GM06990 (cell line): Measurements from ENCODE around the gene CAPS.
"Not testable (repeated sequence)": the region's sequence is repeated elsewhere in the genome, so short reads cannot be mapped to it uniquely, and the experiment has no call there.

Source experiments
- DNase-seq: peaks from one replicate; pipeline ENCODE4 v3.0.0-alpha.2; 2011; ENCODE audit not compliant: insufficient read length; ENCODE audit errors: extremely low read depth
- H3K27me3 ChIP-seq: replicated peaks from 2 replicates; pipeline ENCODE4 v1.6.0; 2011; ENCODE audit warnings: low read length; ENCODE audit not compliant: control insufficient read depth, insufficient read depth
- H3K36me3 ChIP-seq: 2 replicates; pipeline ENCODE4 v1.5.1; 2011; ENCODE audit warnings: low read length; ENCODE audit not compliant: control insufficient read depth, insufficient read depth
- H3K4me3 ChIP-seq: replicated peaks from 2 replicates; pipeline ENCODE4 v1.5.1; 2011; ENCODE audit warnings: low read depth, mild to moderate bottlenecking, control low read depth, low read length
- CTCF ChIP-seq: IDR thresholded peaks from 2 replicates; pipeline ENCODE4 v1.5.1; 2011; ENCODE audit warnings: low read length, control low read depth, mild to moderate bottlenecking, inconsistent platforms; ENCODE audit not compliant: insufficient read depth, poor library complexity, severe bottlenecking

The CAPS gene

GRCh38 chr19:5873617-5874199 is 40.3 kb upstream of the CAPS start:
- Histone ChIP-seq H3K4me3 (no peak overlapping the region), H3K27me3 (no peaks in the 10 kb centered on the region), H3K36me3 (no peaks in the 10 kb centered on the region)
- no peak for DNase-seq
- no peak for TF ChIP-seq CTCF

- not testable (repeated sequence) for H3K4me3 ChIP-seq, H3K27me3 ChIP-seq, DNase-seq, H3K36me3 ChIP-seq
Observed at GRCh38 chr19:5874496-5874895, 39.6 kb upstream of the CAPS start.

- Histone ChIP-seq H3K4me3 (no peak overlapping the region), H3K36me3 (no peaks in the 10 kb centered on the region), H3K27me3 (no peaks in the 10 kb centered on the region)
- DNase-seq, result no peak
- no peak for TF ChIP-seq CTCF
Observed at GRCh38 chr19:5877427-5877826, 36.6 kb upstream of the CAPS start.

- Histone ChIP-seq H3K36me3 (no peaks in the 10 kb centered on the region), H3K4me3 (no peak overlapping the region), H3K27me3 (no peaks in the 10 kb centered on the region)
- no peak for TF ChIP-seq CTCF
- DNase-seq, result no peak
Observed at GRCh38 chr19:5877882-5878281, 36.2 kb upstream of the CAPS start.

GRCh38 chr19:5880196-5880595 is 33.9 kb upstream of the CAPS start:
- TF ChIP-seq CTCF, result no peak
- DNase-seq, result no peak
- no peak overlapping the region for H3K4me3 ChIP-seq
- no peaks in the 10 kb centered on the region for H3K27me3 ChIP-seq
- no peaks in the 10 kb centered on the region for H3K36me3 ChIP-seq

- H3K4me3 ChIP-seq, result no peak overlapping the region
- H3K36me3 ChIP-seq, result no peaks in the 10 kb centered on the region
- no peak for DNase-seq
- no peak for TF ChIP-seq CTCF
- H3K27me3 ChIP-seq, result no peaks in the 10 kb centered on the region
Observed at GRCh38 chr19:5880604-5881078, 33.4 kb upstream of the CAPS start.
